ENCODE data around the gene MC1R. TPM values are rescaled to one million over a fixed set of nuclear protein-coding genes. Genes with fewer than 3 reads are reported as not detected.

Gene MC1R
- total and polyA plus RNA-seq, 2 of the 4 experiments (the other 2 are of a cell fraction), result 3.8 to 9.5 TPM

GRCh38 chr16:89899879-89900481 lies 18.7 kb upstream of the MC1R start:
- no peak overlapping the region for H2BK5ac ChIP-seq (ENCODE audit: low read depth, low read length, poor library complexity, severe bottlenecking)
- peaks cover 4% of the 10 kb centered on the region for H3K9me1 ChIP-seq (ENCODE audit: insufficient read depth, low read length)
- WGBS, 2 experiments (ENCODE audit: extremely low coverage in 2 of 2, insufficient read length in 1 of 2), result 97% methylated on average over 15 of the region's 20 CpGs; no CpG with 5 or more reads in 1 of the 2 experiments
- no peak overlapping the region for H2AK9ac ChIP-seq (replicated peaks; ENCODE audit: low read depth, low read length, poor library complexity)
- no peaks in the 10 kb centered on the region for H3K27me3 ChIP-seq (ENCODE audit: control insufficient read depth, insufficient read depth, low read length)
- in situ Hi-C loops (cut with MboI; ENCODE audit: low sequenced_read_pairs), result no loop called here
- H3K4me3 ChIP-seq (ENCODE audit: insufficient read depth, low read depth, low read length), result no peak overlapping the region
- no peak overlapping the region for H3K56ac ChIP-seq (ENCODE audit: extremely low read depth, insufficient read depth, low read length)
- H4K20me1 ChIP-seq (ENCODE audit: insufficient read depth, low read length), result peaks cover 13% of the 10 kb centered on the region
- ChIA-PET CTCF (no interaction called here), POLR2A (ENCODE audit: unreplicated experiment) (no interaction called here)
- no peaks in the 10 kb centered on the region for H3K9me3 ChIP-seq (ENCODE audit: control insufficient read depth, insufficient read depth, low read length)
- no peak overlapping the region for H2AFZ ChIP-seq (replicated peaks; ENCODE audit: low read length, poor library complexity)
- H3K18ac ChIP-seq (ENCODE audit: low read depth, low read length), result no peak overlapping the region
- no peak for TF ChIP-seq RAD21 (IDR thresholded peaks at IDR 0.05; ENCODE audit: low read length)
- TF ChIP-seq CHD1 (IDR thresholded peaks at IDR 0.05; ENCODE audit: low read depth, low read length), result no peak
- TF ChIP-seq NFE2L2 (IDR thresholded peaks at IDR 0.05; ENCODE audit: low read depth, low read length), result no peak
- TF ChIP-seq BHLHE40 (IDR thresholded peaks at IDR 0.05; ENCODE audit: low read depth, low read length), result no peak
- TF ChIP-seq FOS (IDR thresholded peaks at IDR 0.05; ENCODE audit: low read depth, low read length), result no peak
- TF ChIP-seq RFX5 (IDR thresholded peaks at IDR 0.05; ENCODE audit: low read depth, low read length), result no peak
- TF ChIP-seq RCOR1 (IDR thresholded peaks at IDR 0.05; ENCODE audit: insufficient replicate concordance, low read length), result no peak
- no peak for TF ChIP-seq ELK1 (IDR thresholded peaks at IDR 0.05; ENCODE audit: borderline replicate concordance, low read depth, low read length)
- TF ChIP-seq MXI1 (IDR thresholded peaks at IDR 0.05; ENCODE audit: borderline replicate concordance, low read depth, low read length), result no peak
- H2BK120ac ChIP-seq (ENCODE audit: low read depth, low read length), result no peak overlapping the region
- H3K4ac ChIP-seq (ENCODE audit: low read depth, low read length), result no peak overlapping the region
- no peak overlapping the region for H3K23ac ChIP-seq (ENCODE audit: low read depth, low read length)
- H2AK5ac ChIP-seq (ENCODE audit: low read depth, low read length), result no peak overlapping the region
- H2BK20ac ChIP-seq (ENCODE audit: low read depth, low read length), result no peak overlapping the region
- no peak overlapping the region for H2BK15ac ChIP-seq (ENCODE audit: low read depth, low read length)
- no peak overlapping the region for H3K9ac ChIP-seq (ENCODE audit: low read depth, low read length)
- H3K36me3 ChIP-seq (ENCODE audit: control insufficient read depth, insufficient read depth, low read length), result peaks cover 69% of the 10 kb centered on the region
- ATAC-seq (ENCODE audit: low read depth) (peak; percentile 22), DNase-seq (no peak)
- dilution Hi-C loops (cut with HindIII; ENCODE audit: low sequenced_read_pairs, unreplicated experiment), result no loop called here
- intact Hi-C loops (cut with micrococcal nuclease), result no loop called here
- no peak overlapping the region for H3K4me2 ChIP-seq (ENCODE audit: low read depth, low read length)
- no peak overlapping the region for H3K14ac ChIP-seq (replicated peaks; ENCODE audit: low read depth, low read length)
- BruUV-seq (replicated peaks), result no TSS peak
- H4K5ac ChIP-seq (ENCODE audit: low read depth, low read length), result no peak overlapping the region
- no peaks in the 10 kb centered on the region for H3K4me1 ChIP-seq (ENCODE audit: control insufficient read depth, insufficient read depth, low read length)
- H3K79me1 ChIP-seq (ENCODE audit: low read depth in 1 of 2, low read length in 2 of 2), result peaks cover 8 to 32% of the 10 kb centered on the region in 2 experiments
- H4K8ac ChIP-seq (ENCODE audit: low read depth in 2 of 2, low read length in 2 of 2), result no peak overlapping the region
- H4K91ac ChIP-seq (ENCODE audit: insufficient read depth, low read depth, low read length), result no peak overlapping the region
- H3K27ac ChIP-seq (ENCODE audit: insufficient read depth, low read length), result no peak overlapping the region

Measured in IMR-90 (cell line).